ENCODE measurements around the gene PDXP. TPM values are rescaled to one million over a fixed set of nuclear protein-coding genes. Genes with fewer than 3 reads are reported as not detected.

PDXP gene
- total and polyA plus RNA-seq, 2 donors: 8.9 to 25.0 TPM

DNA sequence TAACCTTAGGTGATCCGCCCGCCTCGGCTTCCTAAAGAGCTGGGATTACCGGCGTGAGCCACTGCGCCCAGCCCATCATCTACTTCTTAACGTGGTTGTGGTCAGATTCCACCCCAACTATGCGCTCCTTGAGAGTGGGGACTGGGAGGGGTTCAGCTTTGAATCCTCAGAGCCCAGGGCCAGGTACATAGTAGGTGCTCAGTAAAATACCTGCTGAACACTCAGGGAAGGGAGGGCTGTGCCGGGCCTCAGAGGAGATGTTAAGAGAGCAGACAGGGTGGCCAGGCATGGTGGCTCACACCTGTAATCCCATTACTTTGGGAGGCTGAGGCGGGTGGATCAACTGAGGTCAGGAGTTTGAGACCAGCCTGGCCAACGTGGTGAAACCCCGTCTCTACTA lies 15.7 kb downstream of the PDXP start:
- peaks cover 0 to 3% of the 10 kb centered on the region in 2 donors for H3K36me3 ChIP-seq (ENCODE audit: control insufficient read depth in 2 of 2, insufficient read depth in 2 of 2, low read length in 1 of 2)
- peaks cover 34 to 76% of the 10 kb centered on the region in 2 donors for H3K4me1 ChIP-seq (ENCODE audit: control insufficient read depth in 2 of 2, insufficient read depth in 2 of 2, low read length in 2 of 2)
- no peak for DNase-seq (ENCODE audit: low read depth in 6 of 9, low spot score in 9 of 9)
- no peaks in the 10 kb centered on the region for H3K9me3 ChIP-seq (ENCODE audit: control insufficient read depth in 2 of 2, insufficient read depth in 1 of 2, low read length in 1 of 2)
- no peak overlapping the region for H3K4me3 ChIP-seq (ENCODE audit: low read length in 2 of 2)
- no peak overlapping the region for H3K27ac ChIP-seq (ENCODE audit: low read depth in 1 of 2, low read length in 1 of 2)
- peaks cover 0 to 2% of the 10 kb centered on the region in 2 donors for H3K27me3 ChIP-seq (ENCODE audit: control insufficient read depth in 2 of 2, insufficient read depth in 1 of 2, low read length in 1 of 2)
- WGBS: 88% methylated on average over 12 of the region's 12 CpGs

DNA sequence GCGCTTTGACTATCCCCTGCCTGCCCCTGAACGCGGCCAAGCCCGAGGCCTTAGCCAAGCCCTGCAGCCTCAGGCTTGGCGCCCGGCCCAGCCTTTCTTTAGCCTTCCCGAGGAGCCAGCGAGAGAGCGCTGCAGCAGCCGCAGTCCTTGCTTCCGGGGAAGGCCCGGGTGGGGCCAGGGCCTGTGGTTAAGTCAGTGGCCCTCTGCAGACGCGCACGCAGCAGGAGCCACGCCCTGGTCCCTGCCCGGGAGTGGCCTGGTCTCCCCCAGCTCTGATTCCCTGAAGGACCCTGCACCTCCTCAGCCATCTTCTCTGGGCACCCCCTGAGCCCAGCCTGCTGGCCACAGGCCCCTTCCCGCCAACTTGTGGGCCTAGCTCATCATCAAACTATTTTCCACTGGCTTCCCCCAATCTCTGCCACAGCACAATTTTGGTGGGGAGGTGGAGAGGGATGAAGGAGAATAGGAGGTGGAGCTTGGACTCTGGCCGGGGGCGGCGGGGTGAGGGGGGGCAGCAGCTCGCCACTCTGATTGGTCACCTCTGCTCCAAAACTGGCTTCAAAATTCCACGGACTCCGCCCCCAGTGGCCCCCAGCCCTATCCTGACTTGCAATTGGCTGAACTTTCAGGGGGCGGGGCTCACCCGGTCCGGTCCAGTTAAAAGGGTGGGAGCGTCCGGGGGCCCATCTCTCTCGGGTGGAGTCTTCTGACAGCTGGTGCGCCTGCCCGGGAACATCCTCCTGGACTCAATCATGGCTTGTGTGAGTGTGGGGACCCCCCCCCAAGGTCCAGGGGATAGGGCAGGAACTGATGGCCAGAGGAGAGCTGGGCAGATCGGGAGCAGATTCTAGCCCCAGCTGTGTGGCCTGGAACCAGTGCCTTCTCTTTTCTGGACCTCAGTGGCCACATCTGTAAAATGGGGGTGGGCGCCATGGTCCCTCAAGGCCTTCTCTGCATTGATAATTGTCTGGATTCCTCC lies 16.7 kb downstream of the PDXP start, which contains the start of gene LGALS1:
TSS of gene LGALS1 (plus strand) at position 686 of the 979 bp plus-strand sequence. CDS start at position 753, 67 bp downstream.
- H3K4me3 ChIP-seq (ENCODE audit: low read length in 2 of 2): peak within 1 kb of the TSS; percentile 72
- WGBS: 29% methylated on average over 34 of the region's 34 CpGs

DNA sequence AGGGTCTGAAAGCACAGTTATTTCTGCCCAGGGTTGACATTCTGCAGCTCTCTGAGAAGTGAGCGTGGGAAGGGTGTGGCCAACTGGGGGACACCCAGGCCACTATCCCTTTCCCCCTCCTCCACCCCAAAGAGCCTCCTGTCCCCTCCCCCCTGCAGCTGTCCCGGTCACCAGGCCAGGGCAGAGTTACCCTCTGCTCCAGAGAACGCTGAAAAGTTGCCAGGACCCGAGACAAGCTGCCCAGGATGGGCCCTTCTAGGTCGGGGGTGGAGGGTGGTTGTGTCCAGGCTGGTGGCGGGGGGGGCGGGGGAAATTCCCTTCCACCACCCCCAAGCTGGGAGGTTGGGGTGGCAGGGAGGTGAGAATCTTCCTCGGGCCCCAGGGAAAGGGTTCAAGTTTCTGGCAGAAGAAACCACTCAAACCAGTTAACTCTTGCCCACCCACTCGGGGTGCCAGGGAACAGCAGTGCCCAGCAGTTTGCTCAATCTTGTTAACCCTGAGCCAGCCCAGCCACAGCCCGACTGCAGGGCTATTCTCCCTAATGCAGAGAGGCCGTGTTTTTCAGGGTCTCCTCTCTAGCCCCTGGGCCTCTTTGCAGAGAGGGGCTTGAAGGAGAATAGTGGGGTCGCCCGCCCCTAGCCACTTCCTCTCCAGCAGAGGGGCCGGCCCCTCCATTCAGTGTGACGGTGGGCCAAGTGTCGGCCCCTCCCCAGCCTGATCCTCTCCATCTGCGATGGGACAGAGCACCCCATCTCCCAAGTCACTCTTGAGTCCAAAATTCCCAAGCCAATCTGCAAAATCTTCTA lies 17.6 kb downstream of the PDXP start:
- H3K4me3 ChIP-seq (ENCODE audit: low read length in 2 of 2): peak overlapping the region; percentile 72
- peaks cover 0 to 3% of the 10 kb centered on the region in 2 donors for H3K36me3 ChIP-seq (ENCODE audit: control insufficient read depth in 2 of 2, insufficient read depth in 2 of 2, low read length in 1 of 2)
- peak overlapping the region; percentile 99 for H3K27ac ChIP-seq (ENCODE audit: low read depth in 1 of 2, low read length in 1 of 2)
- 25% methylated on average over 17 of the region's 17 CpGs for WGBS
- H3K9me3 ChIP-seq (ENCODE audit: control insufficient read depth in 2 of 2, insufficient read depth in 1 of 2, low read length in 1 of 2): no peaks in the 10 kb centered on the region
- H3K4me1 ChIP-seq (ENCODE audit: control insufficient read depth in 2 of 2, insufficient read depth in 2 of 2, low read length in 2 of 2): peaks cover 35 to 74% of the 10 kb centered on the region in 2 donors
- peak in 2 of 9 donors; percentile 32 to 67 for DNase-seq (ENCODE audit: low read depth in 6 of 9, low spot score in 9 of 9)
- peaks cover 0 to 2% of the 10 kb centered on the region in 2 donors for H3K27me3 ChIP-seq (ENCODE audit: control insufficient read depth in 2 of 2, insufficient read depth in 1 of 2, low read length in 1 of 2)

More for the DNA sequence above, 16.7 kb downstream of the PDXP start, which contains the start of gene LGALS1:
- Histone ChIP-seq H3K27ac (ENCODE audit: low read depth in 1 of 2, low read length in 1 of 2) (peak within 1 kb of the TSS; percentile 99), H3K4me1 (ENCODE audit: control insufficient read depth in 2 of 2, insufficient read depth in 2 of 2, low read length in 2 of 2) (peaks cover 34 to 74% of the 10 kb centered on the region in 2 donors), H3K27me3 (ENCODE audit: control insufficient read depth in 2 of 2, insufficient read depth in 1 of 2, low read length in 1 of 2) (peaks cover 0 to 2% of the 10 kb centered on the region in 2 donors), H3K9me3 (ENCODE audit: control insufficient read depth in 2 of 2, insufficient read depth in 1 of 2, low read length in 1 of 2) (no peaks in the 10 kb centered on the region), H3K36me3 (ENCODE audit: control insufficient read depth in 2 of 2, insufficient read depth in 2 of 2, low read length in 1 of 2) (peaks cover 0 to 3% of the 10 kb centered on the region in 2 donors)
- DNase-seq (ENCODE audit: low read depth in 6 of 9, low spot score in 9 of 9): peak in 4 of 9 donors; percentile 46 to 74 (median 58)

DNA sequence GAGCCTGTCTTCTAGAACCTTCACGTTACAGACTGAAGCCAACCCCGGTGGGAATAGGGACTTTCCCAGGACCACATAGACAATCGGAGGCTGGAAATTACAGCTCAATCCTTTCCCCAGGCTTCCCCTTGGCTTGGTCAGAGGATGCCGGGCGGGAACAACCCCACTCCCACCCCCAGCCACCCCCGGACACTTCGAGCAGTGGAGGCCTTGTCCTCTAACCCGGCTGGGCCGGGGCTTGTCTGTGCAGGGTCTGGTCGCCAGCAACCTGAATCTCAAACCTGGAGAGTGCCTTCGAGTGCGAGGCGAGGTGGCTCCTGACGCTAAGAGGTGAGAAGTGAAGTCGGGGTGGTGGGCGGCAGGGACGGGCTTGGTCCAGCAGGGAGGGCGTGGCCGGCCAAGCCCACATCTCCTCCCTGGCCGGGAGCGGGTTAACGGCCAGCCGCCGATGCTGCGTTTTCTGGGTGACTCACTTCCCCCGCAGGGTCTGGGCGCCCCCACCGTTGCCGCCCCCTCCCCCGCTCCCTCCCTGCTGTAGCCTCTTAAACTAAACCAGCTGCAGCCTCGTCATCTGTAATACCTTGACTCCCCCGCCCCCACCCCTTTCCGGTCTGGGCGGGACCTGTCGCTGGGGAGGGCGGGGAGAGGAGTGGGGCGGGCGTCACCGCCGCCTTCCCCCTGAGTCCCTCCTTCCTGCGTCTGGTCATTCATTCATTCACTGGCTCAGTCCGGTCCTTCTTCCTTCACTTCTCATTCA lies 18.4 kb downstream of the PDXP start:
- Histone ChIP-seq H3K36me3 (ENCODE audit: control insufficient read depth in 2 of 2, insufficient read depth in 2 of 2, low read length in 1 of 2) (peaks cover 0 to 3% of the 10 kb centered on the region in 2 donors), H3K9me3 (ENCODE audit: control insufficient read depth in 2 of 2, insufficient read depth in 1 of 2, low read length in 1 of 2) (peaks cover 0 to 4% of the 10 kb centered on the region in 2 donors), H3K27me3 (ENCODE audit: control insufficient read depth in 2 of 2, insufficient read depth in 1 of 2, low read length in 1 of 2) (peaks cover 0 to 2% of the 10 kb centered on the region in 2 donors), H3K27ac (ENCODE audit: low read depth in 1 of 2, low read length in 1 of 2) (peak overlapping the region; percentile 99), H3K4me1 (ENCODE audit: control insufficient read depth in 2 of 2, insufficient read depth in 2 of 2, low read length in 2 of 2) (peaks cover 37 to 74% of the 10 kb centered on the region in 2 donors), H3K4me3 (ENCODE audit: low read length in 2 of 2) (peak overlapping the region; percentile 72)
- 1% methylated on average over 42 of the region's 42 CpGs for whole genome bisulfite sequencing
- peak; percentile 80 to 98 (median 93) for DNase-seq (ENCODE audit: low read depth in 6 of 9, low spot score in 9 of 9)

DNA sequence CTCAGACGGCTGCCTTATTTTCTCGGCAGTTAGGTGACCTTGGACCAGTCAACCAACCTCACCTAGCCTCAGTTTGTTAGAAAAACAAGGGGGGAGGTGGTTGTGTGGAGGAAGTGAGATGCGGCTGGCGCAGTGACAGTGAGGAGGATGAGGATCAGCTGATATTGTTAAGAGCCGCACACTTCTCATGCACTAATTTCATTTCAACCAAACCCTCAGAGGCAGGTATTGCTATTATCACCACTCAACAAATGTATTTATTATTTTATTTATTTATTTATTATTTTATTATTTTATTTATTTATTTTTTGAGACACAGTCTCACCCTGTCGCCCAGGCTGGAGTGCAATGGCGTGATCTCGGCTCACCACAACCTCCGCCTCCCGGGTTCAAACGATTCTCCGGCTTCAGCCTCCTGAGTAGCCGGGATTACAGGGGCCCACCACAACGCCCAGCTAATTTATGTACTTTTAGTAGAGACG lies 19.0 kb downstream of the PDXP start:
- H3K4me1 ChIP-seq (ENCODE audit: control insufficient read depth in 2 of 2, insufficient read depth in 2 of 2, low read length in 2 of 2): peaks cover 31 to 68% of the 10 kb centered on the region in 2 donors
- peaks cover 0 to 2% of the 10 kb centered on the region in 2 donors for H3K27me3 ChIP-seq (ENCODE audit: control insufficient read depth in 2 of 2, insufficient read depth in 1 of 2, low read length in 1 of 2)
- 58% methylated on average over 15 of the region's 15 CpGs for WGBS
- H3K9me3 ChIP-seq (ENCODE audit: control insufficient read depth in 2 of 2, insufficient read depth in 1 of 2, low read length in 1 of 2): peaks cover 0 to 4% of the 10 kb centered on the region in 2 donors
- H3K36me3 ChIP-seq (ENCODE audit: control insufficient read depth in 2 of 2, insufficient read depth in 2 of 2, low read length in 1 of 2): peaks cover 0 to 3% of the 10 kb centered on the region in 2 donors
- no peak for DNase-seq (ENCODE audit: low read depth in 6 of 9, low spot score in 9 of 9)
- peak overlapping the region; percentile 99 for H3K27ac ChIP-seq (ENCODE audit: low read depth in 1 of 2, low read length in 1 of 2)
- peak overlapping the region; percentile 72 for H3K4me3 ChIP-seq (ENCODE audit: low read length in 2 of 2)

DNA sequence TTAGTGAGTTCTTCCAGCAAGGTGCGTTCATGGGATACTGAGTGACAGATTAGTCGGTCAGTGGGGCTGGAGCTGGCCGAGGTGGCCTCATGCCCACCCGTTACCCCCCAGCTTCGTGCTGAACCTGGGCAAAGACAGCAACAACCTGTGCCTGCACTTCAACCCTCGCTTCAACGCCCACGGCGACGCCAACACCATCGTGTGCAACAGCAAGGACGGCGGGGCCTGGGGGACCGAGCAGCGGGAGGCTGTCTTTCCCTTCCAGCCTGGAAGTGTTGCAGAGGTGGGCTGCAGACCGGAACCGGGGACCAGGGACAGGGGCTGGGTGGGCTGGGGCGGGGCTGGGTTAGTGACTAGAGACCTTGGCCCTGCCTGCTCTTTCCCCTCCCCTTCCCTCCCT lies 19.8 kb downstream of the PDXP start:
- Histone ChIP-seq H3K9me3 (ENCODE audit: control insufficient read depth in 2 of 2, insufficient read depth in 1 of 2, low read length in 1 of 2) (peaks cover 0 to 4% of the 10 kb centered on the region in 2 donors), H3K4me3 (ENCODE audit: low read length in 2 of 2) (no peak overlapping the region), H3K27me3 (ENCODE audit: control insufficient read depth in 2 of 2, insufficient read depth in 1 of 2, low read length in 1 of 2) (peaks cover 0 to 2% of the 10 kb centered on the region in 2 donors), H3K4me1 (ENCODE audit: control insufficient read depth in 2 of 2, insufficient read depth in 2 of 2, low read length in 2 of 2) (peaks cover 23 to 59% of the 10 kb centered on the region in 2 donors), H3K27ac (ENCODE audit: low read depth in 1 of 2, low read length in 1 of 2) (peak overlapping the region in 1 of 2 donors; percentile 99), H3K36me3 (ENCODE audit: control insufficient read depth in 2 of 2, insufficient read depth in 2 of 2, low read length in 1 of 2) (peaks cover 0 to 3% of the 10 kb centered on the region in 2 donors)
- WGBS: 90% methylated on average over 18 of the region's 18 CpGs
- no peak for DNase-seq (ENCODE audit: low read depth in 6 of 9, low spot score in 9 of 9)

DNA sequence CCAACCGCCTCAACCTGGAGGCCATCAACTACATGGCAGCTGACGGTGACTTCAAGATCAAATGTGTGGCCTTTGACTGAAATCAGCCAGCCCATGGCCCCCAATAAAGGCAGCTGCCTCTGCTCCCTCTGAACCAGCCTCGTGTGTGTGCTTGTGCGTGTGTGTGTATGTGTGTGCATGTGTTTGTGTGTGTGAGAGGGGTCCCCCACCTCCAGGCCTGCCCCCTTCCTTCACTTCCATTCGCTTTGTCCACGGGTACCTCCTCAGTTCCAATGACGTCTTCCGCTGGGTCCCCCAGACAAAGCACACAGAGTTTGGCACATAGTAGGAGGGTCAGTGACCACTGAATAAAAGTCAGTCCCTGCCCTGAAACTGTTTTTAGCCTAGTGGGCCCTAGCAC lies 21.1 kb downstream of the PDXP start:
- Histone ChIP-seq H3K27ac (ENCODE audit: low read depth in 1 of 2, low read length in 1 of 2) (no peak overlapping the region), H3K4me3 (ENCODE audit: low read length in 2 of 2) (no peak overlapping the region), H3K4me1 (ENCODE audit: control insufficient read depth in 2 of 2, insufficient read depth in 2 of 2, low read length in 2 of 2) (peaks cover 23 to 46% of the 10 kb centered on the region in 2 donors), H3K27me3 (ENCODE audit: control insufficient read depth in 2 of 2, insufficient read depth in 1 of 2, low read length in 1 of 2) (peaks cover 0 to 2% of the 10 kb centered on the region in 2 donors), H3K9me3 (ENCODE audit: control insufficient read depth in 2 of 2, insufficient read depth in 1 of 2, low read length in 1 of 2) (peaks cover 0 to 4% of the 10 kb centered on the region in 2 donors), H3K36me3 (ENCODE audit: control insufficient read depth in 2 of 2, insufficient read depth in 2 of 2, low read length in 1 of 2) (peaks cover 0 to 3% of the 10 kb centered on the region in 2 donors)
- no peak for DNase-seq (ENCODE audit: low read depth in 6 of 9, low spot score in 9 of 9)
- 92% methylated on average over 8 of the region's 8 CpGs for WGBS

DNA sequence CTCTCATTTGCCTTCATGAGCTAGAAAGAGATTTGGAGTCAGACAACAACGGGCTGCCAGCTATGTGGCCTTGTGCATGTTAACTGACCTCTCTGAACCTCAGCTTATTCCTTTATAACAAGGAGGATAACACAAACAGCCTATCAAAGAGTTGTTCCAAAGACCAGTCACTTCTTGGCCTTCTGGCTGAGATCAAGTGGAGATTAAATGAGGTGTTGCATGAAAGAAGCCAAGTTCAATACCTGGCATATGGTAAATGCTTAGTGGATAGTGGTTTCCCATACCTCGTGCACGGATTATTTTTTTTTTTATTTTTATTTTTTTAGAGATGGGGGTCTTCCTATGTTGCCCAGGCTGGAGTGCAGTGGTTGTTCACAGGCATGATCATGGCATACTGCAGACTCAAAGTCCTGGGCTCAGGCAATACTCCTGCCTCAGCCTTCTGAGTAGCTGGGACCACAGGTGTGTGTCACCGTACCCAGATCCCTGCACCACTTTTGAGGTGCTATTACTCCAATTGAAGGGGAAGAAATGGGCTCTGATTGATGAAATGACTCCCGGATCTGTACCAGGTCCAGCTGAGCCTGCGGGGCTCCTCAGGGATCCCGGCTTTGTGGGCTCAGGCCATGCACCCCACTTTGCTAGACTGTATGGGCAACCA lies 21.8 kb downstream of the PDXP start:
- peaks cover 0 to 2% of the 10 kb centered on the region in 2 donors for H3K27me3 ChIP-seq (ENCODE audit: control insufficient read depth in 2 of 2, insufficient read depth in 1 of 2, low read length in 1 of 2)
- 97% methylated on average over 7 of the region's 7 CpGs for WGBS
- H3K27ac ChIP-seq (ENCODE audit: low read depth in 1 of 2, low read length in 1 of 2): no peak overlapping the region

More for the DNA sequence above, 21.8 kb downstream of the PDXP start:
- DNase-seq (ENCODE audit: low read depth in 6 of 9, low spot score in 9 of 9): no peak
- H3K4me3 ChIP-seq (ENCODE audit: low read length in 2 of 2): no peak overlapping the region
- peaks cover 16 to 40% of the 10 kb centered on the region in 2 donors for H3K4me1 ChIP-seq (ENCODE audit: control insufficient read depth in 2 of 2, insufficient read depth in 2 of 2, low read length in 2 of 2)
- H3K9me3 ChIP-seq (ENCODE audit: control insufficient read depth in 2 of 2, insufficient read depth in 1 of 2, low read length in 1 of 2): peaks cover 0 to 4% of the 10 kb centered on the region in 2 donors
- H3K36me3 ChIP-seq (ENCODE audit: control insufficient read depth in 2 of 2, insufficient read depth in 2 of 2, low read length in 1 of 2): peaks cover 0 to 3% of the 10 kb centered on the region in 2 donors

Data from thymus (tissue), 11 donors.